Loucy (cell line): ENCODE results near the gene MVD.

Experiments used
- H2AFZ ChIP-seq: fragments of 200-600 bp; sonication (generic); 2 replicates; pipeline ENCODE4 v1.6.0; 2016; ENCODE audit warnings: antibody characterized with exemption, mild to moderate bottlenecking, low read length, moderate library complexity
- H3F3A ChIP-seq: fragments of 200-600 bp; 2 replicates; pipeline ENCODE4 v1.6.0; 2016; ENCODE audit warnings: antibody characterized with exemption, low read depth, mild to moderate bottlenecking
- H3K27me3 ChIP-seq: fragments of 200-600 bp; sonication (generic); 2 replicates; pipeline ENCODE4 v1.6.1; 2014; ENCODE audit warnings: low read length, mild to moderate bottlenecking; ENCODE audit not compliant: insufficient read depth, poor library complexity, severe bottlenecking
- H3K36me3 ChIP-seq: fragments of 200-600 bp; sonication (generic); 2 replicates; pipeline ENCODE4 v1.6.1; 2016; ENCODE audit warnings: low read length; ENCODE audit not compliant: insufficient read depth
- H3K4me1 ChIP-seq: fragments of 200-600 bp; sonication (generic); 2 replicates; pipeline ENCODE4 v1.5.1; 2014; ENCODE audit warnings: low read length, mild to moderate bottlenecking; ENCODE audit not compliant: insufficient read depth, poor library complexity, severe bottlenecking
- H3K4me2 ChIP-seq: fragments of 200-600 bp; sonication (generic); 2 replicates; pipeline ENCODE4 v1.6.0; 2014; ENCODE audit warnings: antibody characterized with exemption, low read length, low read depth, mild to moderate bottlenecking; ENCODE audit not compliant: poor library complexity, severe bottlenecking
- H3K4me3 ChIP-seq: fragments of 200-600 bp; sonication (generic); 2 replicates; pipeline ENCODE4 v1.5.1; 2014; ENCODE audit warnings: low read length, mild to moderate bottlenecking, mixed read lengths; ENCODE audit not compliant: poor library complexity, severe bottlenecking
- H3K79me2 ChIP-seq: fragments of 200-600 bp; sonication (generic); 2 replicates; pipeline ENCODE4 v1.6.1; 2014; ENCODE audit warnings: low read length; ENCODE audit not compliant: insufficient read depth
- H3K9ac ChIP-seq: fragments of 200-600 bp; sonication (generic); 2 replicates; pipeline ENCODE4 v1.6.0; 2014; ENCODE audit warnings: mild to moderate bottlenecking, low read depth, low read length, moderate library complexity; ENCODE audit not compliant: poor library complexity, severe bottlenecking
- H3K9me2 ChIP-seq: fragments of 200-600 bp; sonication (generic); replicated peaks from 2 replicates; pipeline ENCODE4 v1.6.1; 2016; ENCODE audit warnings: low read depth, low read length, mixed read lengths
- H3K9me3 ChIP-seq: fragments of 200-600 bp; sonication (generic); 2 replicates; pipeline ENCODE4 v1.6.1; 2014; ENCODE audit warnings: mild to moderate bottlenecking, antibody characterized with exemption, low read length, low read depth; ENCODE audit not compliant: insufficient read depth
- H4K20me1 ChIP-seq: fragments of 200-600 bp; sonication (generic); 2 replicates; pipeline ENCODE4 v1.6.0; 2014; ENCODE audit warnings: antibody characterized with exemption, low read length, mild to moderate bottlenecking; ENCODE audit not compliant: insufficient read depth, poor library complexity, severe bottlenecking
- EZH2phosphoT487 ChIP-seq: fragments of 200-600 bp; IDR thresholded peaks from 2 replicates; pipeline ENCODE4 v1.6.1; 2018; ENCODE audit warnings: antibody characterized with exemption, mild to moderate bottlenecking, moderate library complexity, borderline replicate concordance
- TF ChIP-seq, protein P1 (sequence below): fragments of 200-600 bp; sonication (generic); conservative IDR thresholded peaks from 2 replicates; pipeline ENCODE4 v1.5.1; 2014; ENCODE audit warnings: mild to moderate bottlenecking, antibody characterized with exemption, low read length

MVD gene

DNA sequence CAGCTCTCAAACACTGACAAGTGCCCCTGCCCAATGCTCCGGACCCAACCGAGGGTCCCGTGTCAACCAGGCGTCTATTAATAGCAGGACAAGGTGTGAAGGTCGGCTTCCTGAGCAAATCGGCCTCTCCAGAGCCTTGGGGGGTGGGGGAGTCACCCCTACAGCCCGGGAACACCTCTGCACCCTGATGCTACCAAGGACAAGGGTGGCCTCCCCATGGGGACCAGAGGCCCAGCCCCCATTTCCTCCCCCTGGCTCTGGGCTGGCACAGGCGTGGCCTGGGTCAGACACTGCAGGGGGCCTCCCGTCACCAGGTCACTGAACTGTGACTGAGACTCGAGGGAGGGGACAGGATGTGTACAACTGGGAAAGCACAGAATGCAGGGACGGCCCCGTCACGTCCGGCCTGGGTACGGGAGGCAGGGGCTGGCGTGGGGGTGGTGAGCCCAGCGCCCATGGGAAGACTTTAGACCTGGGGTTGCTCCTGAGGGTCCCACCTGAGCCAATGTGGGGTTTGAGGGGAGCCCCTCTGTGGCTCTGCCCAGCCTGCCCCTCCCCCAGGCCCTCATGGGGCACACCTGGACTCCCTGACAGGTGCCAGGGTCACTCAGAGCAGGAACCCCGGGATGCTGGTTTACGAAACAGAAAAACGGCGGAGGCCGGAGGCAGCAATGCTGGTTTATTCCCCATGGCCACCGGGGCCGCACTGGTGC, 11.5 kb downstream of the MVD start:
- Histone ChIP-seq H3K79me2 (peaks cover 23% of the 10 kb centered on the region), H3K4me1 (peaks cover 5% of the 10 kb centered on the region), H3K9me3 (no peaks in the 10 kb centered on the region), H3K9ac (peak overlapping the region; percentile 79), H3K4me3 (peak overlapping the region; percentile 89), H3K9me2 (no peaks in the 10 kb centered on the region), H3F3A (no peaks in the 10 kb centered on the region), H3K4me2 (peak overlapping the region; percentile 96), H4K20me1 (peaks cover 12% of the 10 kb centered on the region), H3K36me3 (no peaks in the 10 kb centered on the region; the same call in 1 of the 2 replicates), H3K27me3 (no peaks in the 10 kb centered on the region), H2AFZ (no peak overlapping the region)
- TF ChIP-seq EZH2phosphoT487: no peak
- TF ChIP-seq, protein P1, sequence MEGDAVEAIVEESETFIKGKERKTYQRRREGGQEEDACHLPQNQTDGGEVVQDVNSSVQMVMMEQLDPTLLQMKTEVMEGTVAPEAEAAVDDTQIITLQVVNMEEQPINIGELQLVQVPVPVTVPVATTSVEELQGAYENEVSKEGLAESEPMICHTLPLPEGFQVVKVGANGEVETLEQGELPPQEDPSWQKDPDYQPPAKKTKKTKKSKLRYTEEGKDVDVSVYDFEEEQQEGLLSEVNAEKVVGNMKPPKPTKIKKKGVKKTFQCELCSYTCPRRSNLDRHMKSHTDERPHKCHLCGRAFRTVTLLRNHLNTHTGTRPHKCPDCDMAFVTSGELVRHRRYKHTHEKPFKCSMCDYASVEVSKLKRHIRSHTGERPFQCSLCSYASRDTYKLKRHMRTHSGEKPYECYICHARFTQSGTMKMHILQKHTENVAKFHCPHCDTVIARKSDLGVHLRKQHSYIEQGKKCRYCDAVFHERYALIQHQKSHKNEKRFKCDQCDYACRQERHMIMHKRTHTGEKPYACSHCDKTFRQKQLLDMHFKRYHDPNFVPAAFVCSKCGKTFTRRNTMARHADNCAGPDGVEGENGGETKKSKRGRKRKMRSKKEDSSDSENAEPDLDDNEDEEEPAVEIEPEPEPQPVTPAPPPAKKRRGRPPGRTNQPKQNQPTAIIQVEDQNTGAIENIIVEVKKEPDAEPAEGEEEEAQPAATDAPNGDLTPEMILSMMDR: no peak

DNA sequence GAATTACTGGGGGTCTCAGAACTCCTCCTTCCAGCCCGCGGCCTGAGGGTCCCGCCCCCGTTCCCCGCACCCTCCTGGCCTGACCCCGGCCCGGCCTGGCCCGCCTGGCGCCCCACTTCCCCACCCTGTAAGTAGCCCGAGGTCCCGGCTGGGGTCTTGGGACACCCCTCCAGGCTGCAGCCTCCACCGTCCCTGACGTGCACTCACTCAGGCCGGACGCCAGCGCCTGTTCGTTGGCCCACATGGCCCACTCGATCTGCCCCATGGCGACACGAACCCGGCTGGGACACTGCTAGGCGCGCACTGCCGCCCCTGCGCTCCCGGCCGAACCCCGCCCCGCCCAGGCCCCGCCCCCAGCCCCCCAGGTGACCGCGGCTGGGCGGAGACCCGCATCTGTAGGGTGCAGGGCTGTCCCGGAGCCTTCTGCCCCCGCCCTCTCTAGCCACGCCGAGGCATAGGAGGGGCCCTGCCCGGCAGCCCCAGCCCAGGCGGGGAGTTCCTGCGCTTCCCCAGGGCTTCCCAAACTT, 12.1 kb downstream of the MVD start, which contains the start of gene CYBA:
CYBA (minus strand) TSS at position 305 of the 527 bp plus-strand sequence; CDS start at position 265, 40 bp downstream.
- Histone ChIP-seq H3F3A (no peaks in the 10 kb centered on the region), H3K9me2 (no peaks in the 10 kb centered on the region), H3K9me3 (no peaks in the 10 kb centered on the region), H3K9ac (peak within 1 kb of the TSS; percentile 79), H4K20me1 (peaks cover 12% of the 10 kb centered on the region), H3K4me1 (peaks cover 5% of the 10 kb centered on the region), H3K27me3 (no peaks in the 10 kb centered on the region), H3K79me2 (peaks cover 23% of the 10 kb centered on the region), H3K4me2 (peak within 1 kb of the TSS; percentile 96), H3K4me3 (peak within 1 kb of the TSS; percentile 89), H2AFZ (no peak within 1 kb of the TSS), H3K36me3 (no peaks in the 10 kb centered on the region; the same call in 1 of the 2 replicates)
- no peak for TF ChIP-seq EZH2phosphoT487
- TF ChIP-seq, protein P1: no peak

DNA sequence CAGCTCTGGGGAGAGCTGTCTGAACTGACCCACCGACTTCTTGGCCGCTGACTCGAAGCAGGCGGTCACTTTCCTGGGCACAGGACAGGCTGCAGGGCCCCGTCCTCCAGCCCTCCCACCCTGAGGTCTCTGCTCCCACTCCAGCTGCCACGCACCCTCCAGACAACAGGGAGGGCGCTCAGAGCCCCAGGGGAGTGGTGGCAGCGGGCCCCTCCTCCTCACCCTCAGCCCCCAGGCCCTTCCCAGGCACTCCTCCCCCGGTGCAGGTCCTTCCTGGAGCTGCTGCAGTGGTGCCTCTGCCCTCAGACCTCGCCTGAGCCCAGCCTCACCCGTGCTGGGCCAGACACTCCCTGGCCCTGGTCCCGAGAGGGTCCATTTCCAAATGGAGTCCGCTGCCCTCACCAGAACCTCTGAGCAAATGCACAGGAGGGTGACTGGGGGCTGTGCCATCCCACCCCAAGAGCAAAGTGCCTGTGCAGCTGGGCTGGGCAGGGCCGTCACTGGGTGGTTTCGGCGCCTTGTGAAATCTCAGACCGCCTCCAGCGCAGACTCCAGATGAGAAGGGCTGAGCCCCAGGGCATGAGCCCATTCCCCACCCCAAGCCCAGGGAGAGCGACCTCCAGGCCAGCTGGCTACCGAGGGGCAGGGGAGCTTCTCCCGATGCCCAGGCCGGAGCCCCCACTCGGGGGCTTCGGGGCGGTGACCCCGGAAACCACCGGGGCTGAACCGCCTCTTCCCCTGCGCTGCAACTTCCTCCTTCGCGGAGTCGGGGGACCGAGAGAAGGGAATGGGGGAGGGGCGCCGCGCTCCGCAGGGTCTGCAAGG, 12.8 kb downstream of the MVD start:
- TF ChIP-seq, protein P1: no peak
- no peak for TF ChIP-seq EZH2phosphoT487
- H3K4me3 ChIP-seq: peak overlapping the region; percentile 89
- no peaks in the 10 kb centered on the region for H3K9me2 ChIP-seq
- H3K27me3 ChIP-seq: no peaks in the 10 kb centered on the region
- H3K4me1 ChIP-seq: peaks cover 5% of the 10 kb centered on the region
- H4K20me1 ChIP-seq: peaks cover 12% of the 10 kb centered on the region
- peak overlapping the region; percentile 96 for H3K4me2 ChIP-seq
- H3K9ac ChIP-seq: peak overlapping the region; percentile 79
- H3K36me3 ChIP-seq: no peaks in the 10 kb centered on the region; the same call in 1 of the 2 replicates
- no peak overlapping the region for H2AFZ ChIP-seq
- peaks cover 23% of the 10 kb centered on the region for H3K79me2 ChIP-seq
- no peaks in the 10 kb centered on the region for H3K9me3 ChIP-seq
- H3F3A ChIP-seq: no peaks in the 10 kb centered on the region
